ENCODE results near the gene KRABD2.
A peak's percentile ranks its signal among the peaks of the same experiment; 100 is the strongest.

Gene KRABD2

DNA sequence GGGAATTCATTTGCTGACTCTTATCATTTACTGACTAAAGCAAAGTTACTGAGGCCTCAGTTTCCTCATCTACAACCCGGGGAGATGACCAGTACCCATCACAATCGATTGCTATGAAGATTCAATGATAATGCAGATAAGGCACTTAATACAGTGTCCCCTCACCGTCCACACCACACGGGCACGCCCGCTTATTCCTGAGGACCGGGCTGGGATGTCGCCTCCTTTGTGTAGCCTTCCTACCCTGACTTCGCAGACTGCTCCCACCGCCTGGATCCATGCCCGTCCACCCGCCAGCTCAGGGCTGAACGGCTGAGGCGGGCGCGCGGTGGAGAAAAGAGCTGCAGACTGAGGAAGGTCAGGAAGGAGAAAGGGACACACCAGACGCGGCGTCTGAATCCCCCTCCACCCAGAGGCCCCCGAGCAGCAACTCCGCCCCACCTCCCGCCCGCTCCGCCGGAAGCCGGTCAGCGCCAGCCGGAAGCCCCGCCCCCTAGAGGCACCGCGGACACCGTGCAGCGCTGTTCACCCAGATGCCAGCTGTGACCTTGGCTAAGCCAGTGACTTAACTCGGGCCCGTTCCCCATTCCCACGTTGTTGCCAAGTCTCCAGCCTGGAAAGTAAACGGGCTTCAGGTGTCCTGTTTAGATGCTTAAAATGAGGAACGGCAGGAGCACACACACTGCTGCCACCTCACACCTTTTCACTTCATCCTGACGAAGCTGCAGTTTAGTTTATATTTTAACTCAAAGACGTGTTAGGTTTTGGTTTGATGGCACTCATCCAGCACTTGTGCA lies at the start of gene KRABD2:
TSS of gene KRABD2 (minus strand) at position 434 of the 797 bp plus-strand sequence.
- TF ChIP-seq, protein P1, sequence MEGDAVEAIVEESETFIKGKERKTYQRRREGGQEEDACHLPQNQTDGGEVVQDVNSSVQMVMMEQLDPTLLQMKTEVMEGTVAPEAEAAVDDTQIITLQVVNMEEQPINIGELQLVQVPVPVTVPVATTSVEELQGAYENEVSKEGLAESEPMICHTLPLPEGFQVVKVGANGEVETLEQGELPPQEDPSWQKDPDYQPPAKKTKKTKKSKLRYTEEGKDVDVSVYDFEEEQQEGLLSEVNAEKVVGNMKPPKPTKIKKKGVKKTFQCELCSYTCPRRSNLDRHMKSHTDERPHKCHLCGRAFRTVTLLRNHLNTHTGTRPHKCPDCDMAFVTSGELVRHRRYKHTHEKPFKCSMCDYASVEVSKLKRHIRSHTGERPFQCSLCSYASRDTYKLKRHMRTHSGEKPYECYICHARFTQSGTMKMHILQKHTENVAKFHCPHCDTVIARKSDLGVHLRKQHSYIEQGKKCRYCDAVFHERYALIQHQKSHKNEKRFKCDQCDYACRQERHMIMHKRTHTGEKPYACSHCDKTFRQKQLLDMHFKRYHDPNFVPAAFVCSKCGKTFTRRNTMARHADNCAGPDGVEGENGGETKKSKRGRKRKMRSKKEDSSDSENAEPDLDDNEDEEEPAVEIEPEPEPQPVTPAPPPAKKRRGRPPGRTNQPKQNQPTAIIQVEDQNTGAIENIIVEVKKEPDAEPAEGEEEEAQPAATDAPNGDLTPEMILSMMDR (IDR thresholded peaks at IDR 0.05 in 4 of 5, conservative IDR thresholded peaks at IDR 0.05 in 1 of 5): peak; percentile 18 to 80 (median 70)
- peak; percentile 74 for TF ChIP-seq POLR2A (IDR thresholded peaks at IDR 0.05)
- ATAC-seq: peak; percentile 92 to 95
- Histone ChIP-seq H3K9me3 (no peaks in the 10 kb centered on the region), H3K36me3 (peaks cover 0 to 45% of the 10 kb centered on the region in 2 donors), H3K27ac (peak within 1 kb of the TSS; percentile 90 to 93 (median 92)), H3K4me3 (peak within 1 kb of the TSS; percentile 72 to 95 (median 84)), H3K4me1 (peaks cover 35 to 46% of the 10 kb centered on the region in 2 donors), H3K27me3 (no peaks in the 10 kb centered on the region)
- in situ Hi-C loops (cut with MboI; ENCODE audit: low sequenced_read_pairs in 4 of 4): no loop called here
- DNase-seq: peak; percentile 84 to 92
- intact Hi-C loops (cut with DNase I; ENCODE audit: low total_unique reads): loop anchor here (1.0 to 5.0 kb wide), 2 partner anchors 155 to 534 kb away; no protein-coding TSS in a partner anchor

DNA sequence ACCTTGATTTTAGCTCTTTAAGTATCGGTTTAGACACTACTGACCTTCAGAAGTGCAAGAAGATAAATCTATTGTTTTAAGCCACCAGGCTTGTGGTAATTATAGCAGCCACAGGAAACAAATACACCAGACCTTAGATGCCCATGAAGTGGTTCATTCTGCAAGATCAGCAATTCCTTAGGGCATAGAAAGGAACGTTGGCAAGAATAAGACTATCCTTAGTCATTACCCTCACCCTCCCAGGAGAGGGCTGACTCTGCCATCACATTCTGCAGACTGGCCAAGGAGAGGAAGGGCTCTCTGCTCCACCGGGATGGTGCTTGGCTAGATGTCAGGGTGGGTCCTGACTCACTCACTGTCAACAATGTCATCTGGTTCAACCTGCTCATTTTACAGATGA lies 45.1 kb upstream of the KRABD2 start:
- no peaks in the 10 kb centered on the region for H3K9me3 ChIP-seq
- TF ChIP-seq, protein P1 (IDR thresholded peaks at IDR 0.05 in 4 of 5, conservative IDR thresholded peaks at IDR 0.05 in 1 of 5): no peak
- TF ChIP-seq POLR2A (IDR thresholded peaks at IDR 0.05): no peak
- in situ Hi-C loops (cut with MboI; ENCODE audit: low sequenced_read_pairs in 4 of 4): loop anchor here in 1 of 4 donors (25.0 kb wide), 1 partner anchor 216 kb away; the partner anchor contains the start of gene MYH10
- no peaks in the 10 kb centered on the region for H3K36me3 ChIP-seq
- DNase-seq (no peak), ATAC-seq (no peak)
- peak overlapping the region in 1 of 4 donors; percentile 52 for H3K27ac ChIP-seq
- no peaks in the 10 kb centered on the region for H3K27me3 ChIP-seq
- peaks cover 0 to 4% of the 10 kb centered on the region in 2 donors for H3K4me1 ChIP-seq
- intact Hi-C loops (cut with DNase I; ENCODE audit: low total_unique reads): no loop called here
- no peak overlapping the region for H3K4me3 ChIP-seq

DNA sequence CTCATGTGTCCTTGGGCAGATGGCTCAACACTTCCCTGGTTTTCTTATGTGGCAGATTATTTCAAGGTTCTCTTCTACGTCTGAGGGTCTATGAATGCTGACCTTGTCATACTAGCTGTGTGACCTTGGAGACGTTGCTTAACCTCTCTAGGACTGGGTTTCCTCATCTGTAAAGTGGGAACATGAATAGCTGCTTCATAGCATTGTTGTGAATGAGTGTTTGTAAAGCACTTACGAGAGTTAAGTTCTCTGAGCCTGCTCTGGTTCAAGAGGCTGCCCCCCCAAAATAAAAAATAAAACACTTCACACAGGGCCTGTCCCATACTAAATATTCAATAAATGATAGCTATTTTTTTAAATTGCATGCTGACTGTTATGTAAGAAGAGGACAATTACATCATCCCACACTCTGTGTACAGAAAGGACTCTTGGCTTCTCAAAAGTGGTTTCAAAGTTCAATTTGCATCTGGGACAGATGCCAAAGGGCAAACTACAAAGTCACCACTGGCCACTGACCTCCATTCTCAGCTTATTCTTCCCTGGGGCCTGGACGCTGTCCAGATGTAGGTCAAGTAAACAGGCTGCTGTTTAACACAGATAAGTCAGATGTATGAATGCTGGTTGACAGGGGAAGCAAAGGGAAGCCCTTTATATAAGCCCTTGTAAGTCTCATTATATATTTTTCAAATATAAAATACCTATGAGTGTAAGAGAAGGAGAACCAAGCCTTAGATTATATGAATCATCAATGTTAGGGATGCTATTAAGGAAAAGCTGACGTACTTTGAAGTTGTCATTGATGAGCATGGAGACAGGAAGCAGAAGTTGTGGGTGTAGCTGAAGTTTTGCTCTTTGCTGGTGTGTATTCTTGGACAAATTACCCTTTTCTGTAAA lies 43.8 kb upstream of the KRABD2 start:
- no peak for TF ChIP-seq POLR2A (IDR thresholded peaks at IDR 0.05)
- TF ChIP-seq, protein P1 (IDR thresholded peaks at IDR 0.05 in 4 of 5, conservative IDR thresholded peaks at IDR 0.05 in 1 of 5): no peak
- H3K4me1 ChIP-seq: peaks cover 0 to 4% of the 10 kb centered on the region in 2 donors
- in situ Hi-C loops (cut with MboI; ENCODE audit: low sequenced_read_pairs in 4 of 4): loop anchor here in 1 of 4 donors (25.0 kb wide), 1 partner anchor 217 kb away; the partner anchor contains the start of gene MYH10
- peak overlapping the region; percentile 10 to 58 (median 47) for H3K27ac ChIP-seq
- intact Hi-C loops (cut with DNase I; ENCODE audit: low total_unique reads): no loop called here
- H3K36me3 ChIP-seq: no peaks in the 10 kb centered on the region
- no peak overlapping the region for H3K4me3 ChIP-seq
- DNase-seq (peak; percentile 9 to 28), ATAC-seq (peak; percentile 52 to 68)
- H3K9me3 ChIP-seq: no peaks in the 10 kb centered on the region
- H3K27me3 ChIP-seq: no peaks in the 10 kb centered on the region

DNA sequence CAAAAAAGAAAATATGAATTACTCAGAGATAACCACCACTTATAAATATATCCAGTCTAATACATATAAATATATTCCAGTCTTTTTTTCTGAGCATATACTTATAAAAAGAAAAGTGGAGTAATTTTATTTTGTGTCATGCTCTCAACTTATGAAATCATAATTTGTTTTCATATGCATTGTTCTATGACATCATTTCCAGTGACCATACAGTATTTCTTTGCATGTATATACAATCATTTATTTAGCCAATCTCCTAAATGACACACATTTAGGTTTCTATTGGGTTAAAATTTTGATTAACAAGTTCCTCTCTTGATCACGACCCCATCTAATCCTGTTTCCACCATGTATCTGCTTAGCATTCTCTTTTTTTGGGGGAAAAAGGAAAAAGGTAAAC lies 42.8 kb upstream of the KRABD2 start:
- peak overlapping the region in 1 of 4 donors; percentile 52 for H3K27ac ChIP-seq
- intact Hi-C loops (cut with DNase I; ENCODE audit: low total_unique reads): no loop called here
- no peak for DNase-seq

More for the DNA sequence above, 42.8 kb upstream of the KRABD2 start:
- peaks cover 0 to under 1% (median 0%) of the 10 kb centered on the region in 3 donors for H3K27me3 ChIP-seq
- no peaks in the 10 kb centered on the region for H3K36me3 ChIP-seq
- TF ChIP-seq, protein P1 (IDR thresholded peaks at IDR 0.05 in 4 of 5, conservative IDR thresholded peaks at IDR 0.05 in 1 of 5): no peak
- no peak for TF ChIP-seq POLR2A (IDR thresholded peaks at IDR 0.05)
- in situ Hi-C loops (cut with MboI; ENCODE audit: low sequenced_read_pairs in 4 of 4): loop anchor here in 1 of 4 donors (10.0 to 25.0 kb wide), 2 partner anchors 218 to 325 kb away; partner anchors contain the start of genes CCDC42 and MYH10
- no peak for ATAC-seq
- peaks cover 0 to 4% of the 10 kb centered on the region in 2 donors for H3K4me1 ChIP-seq
- no peak overlapping the region for H3K4me3 ChIP-seq
- H3K9me3 ChIP-seq: no peaks in the 10 kb centered on the region

Measured in gastrocnemius medialis (tissue), 4 donors.